IMR-90 (cell line): ENCODE measurements around the gene SMIM14. TPM values are rescaled to one million over a fixed set of nuclear protein-coding genes. Genes with fewer than 3 reads are reported as not detected.

ENCODE experiments used
- ATAC-seq: fragments of 200-7000 bp; cut with Tn5 transposase; 2 replicates; pipeline ENCODE4 v1.9.1; 2020; ENCODE audit warnings: low read depth, mild to moderate bottlenecking, moderate library complexity
- BruUV-seq: library from RNA; stranded (reverse); fragments of 400-500 nt; replicated peaks from 2 replicates; lab custom pipeline; 2021; lab: Mats Ljungman, UMichigan
- CTCF ChIA-PET: fragments of 300-600 bp; formaldehyde crosslinking; extraction: SDS; loops from one replicate; lab custom pipeline; 2021; ENCODE audit warnings: antibody characterized with exemption; lab: Yijun Ruan, JAX
- POLR2A ChIA-PET: fragments of 300-600 bp; sonication (Branson Sonifier 250); formaldehyde crosslinking; loops from one replicate; lab custom pipeline; 2022; ENCODE audit warnings: antibody characterized with exemption; ENCODE audit not compliant: unreplicated experiment; lab: Charles Lee
- DNase-seq: peaks from one replicate; pipeline ENCODE4 v3.0.0; 2013
- H2AFZ ChIP-seq: replicated peaks from 2 replicates; pipeline ENCODE3; 2013; ENCODE audit warnings: low read length, mild to moderate bottlenecking; ENCODE audit not compliant: poor library complexity
- H2AK5ac ChIP-seq: 2 replicates; pipeline ENCODE4 v1.6.1; 2013; ENCODE audit warnings: low read depth, low read length, inconsistent platforms
- H2AK9ac ChIP-seq: replicated peaks from 2 replicates; pipeline ENCODE3; 2013; ENCODE audit warnings: mild to moderate bottlenecking, low read depth, low read length, moderate library complexity; ENCODE audit not compliant: poor library complexity
- H2BK120ac ChIP-seq: 2 replicates; pipeline ENCODE4 v1.6.1; 2013; ENCODE audit warnings: low read depth, low read length, inconsistent platforms
- H2BK15ac ChIP-seq: 3 replicates; pipeline ENCODE4 v1.6.1; 2013; ENCODE audit warnings: low read depth, low read length, inconsistent platforms
- H2BK20ac ChIP-seq: 2 replicates; pipeline ENCODE4 v1.6.1; 2013; ENCODE audit warnings: low read depth, mild to moderate bottlenecking, inconsistent platforms, low read length, moderate library complexity
- H2BK5ac ChIP-seq: 2 replicates; pipeline ENCODE4 v1.6.1; 2013; ENCODE audit warnings: mild to moderate bottlenecking, low read depth, low read length, inconsistent platforms; ENCODE audit not compliant: poor library complexity, severe bottlenecking
- H3K14ac ChIP-seq: replicated peaks from 2 replicates; pipeline ENCODE4 v1.6.1; 2013; ENCODE audit warnings: low read depth, low read length, inconsistent platforms
- H3K18ac ChIP-seq: 2 replicates; pipeline ENCODE4 v1.6.1; 2013; ENCODE audit warnings: low read depth, low read length, control low read depth
- H3K23ac ChIP-seq: 2 replicates; pipeline ENCODE4 v1.6.1; 2013; ENCODE audit warnings: low read depth, low read length, inconsistent platforms
- H3K27ac ChIP-seq: 2 replicates; pipeline ENCODE4 v1.5.1; 2013; ENCODE audit warnings: mild to moderate bottlenecking, control low read depth, low read length; ENCODE audit not compliant: insufficient read depth
- H3K27me3 ChIP-seq: 2 replicates; pipeline ENCODE4 v1.6.1; 2013; ENCODE audit warnings: low read length; ENCODE audit not compliant: control insufficient read depth, insufficient read depth
- H3K36me3 ChIP-seq: 2 replicates; pipeline ENCODE4 v1.6.1; 2013; ENCODE audit warnings: low read length, mixed read lengths; ENCODE audit not compliant: control insufficient read depth, insufficient read depth
- H3K4ac ChIP-seq: 2 replicates; pipeline ENCODE4 v1.6.1; 2013; ENCODE audit warnings: low read depth, low read length, inconsistent platforms
- H3K4me1 ChIP-seq: 2 replicates; pipeline ENCODE4 v1.6.1; 2013; ENCODE audit warnings: low read length, mixed read lengths; ENCODE audit not compliant: control insufficient read depth, insufficient read depth
- H3K4me2 ChIP-seq: 2 replicates; pipeline ENCODE4 v1.6.1; 2013; ENCODE audit warnings: low read depth, mild to moderate bottlenecking, control low read depth, low read length, moderate library complexity
- H3K4me3 ChIP-seq: 2 replicates; pipeline ENCODE4 v1.5.1; 2013; ENCODE audit warnings: low read depth, mild to moderate bottlenecking, control low read depth, low read length, moderate library complexity; ENCODE audit not compliant: insufficient read depth
- H3K56ac ChIP-seq: 2 replicates; pipeline ENCODE4 v1.6.1; 2013; ENCODE audit warnings: low read length, inconsistent platforms; ENCODE audit not compliant: insufficient read depth; ENCODE audit errors: extremely low read depth
- H3K79me1 ChIP-seq, 2 experiments: 2 replicates each; pipeline ENCODE4 v1.6.1; 2013; ENCODE audit warnings: low read length in 2 of 2, inconsistent platforms in 1 of 2, low read depth in 1 of 2
- H3K9ac ChIP-seq: 2 replicates; pipeline ENCODE4 v1.6.1; 2013; ENCODE audit warnings: low read depth, low read length, control low read depth
- H3K9me1 ChIP-seq: 2 replicates; pipeline ENCODE4 v1.6.1; 2013; ENCODE audit warnings: low read length, inconsistent platforms; ENCODE audit not compliant: insufficient read depth
- H3K9me3 ChIP-seq: 2 replicates; pipeline ENCODE4 v1.6.1; 2013; ENCODE audit warnings: low read length; ENCODE audit not compliant: control insufficient read depth, insufficient read depth
- H4K20me1 ChIP-seq: 2 replicates; pipeline ENCODE4 v1.6.1; 2013; ENCODE audit warnings: low read length, inconsistent platforms; ENCODE audit not compliant: insufficient read depth
- H4K5ac ChIP-seq: 2 replicates; pipeline ENCODE4 v1.6.1; 2013; ENCODE audit warnings: mild to moderate bottlenecking, low read depth, low read length, control low read depth
- H4K8ac ChIP-seq, 2 experiments: 2 replicates each; pipeline ENCODE4 v1.6.1; 2013; ENCODE audit warnings: low read depth in 2 of 2, low read length in 2 of 2, control low read depth in 1 of 2, inconsistent platforms in 1 of 2
- H4K91ac ChIP-seq: 2 replicates; pipeline ENCODE4 v1.6.1; 2013; ENCODE audit warnings: low read depth, low read length, inconsistent platforms; ENCODE audit not compliant: insufficient read depth
- BHLHE40 ChIP-seq: fragments of 150-350 bp; IDR thresholded peaks from 2 replicates; pipeline ENCODE4 v1.6.1; 2016; ENCODE audit warnings: mild to moderate bottlenecking, low read depth, low read length
- CEBPB ChIP-seq: IDR thresholded peaks from 2 replicates; pipeline ENCODE4 v1.6.1; 2012; ENCODE audit warnings: low read depth, low read length, improper control_type of control experiment
- CHD1 ChIP-seq: IDR thresholded peaks from 2 replicates; pipeline ENCODE4 v1.6.1; 2012; ENCODE audit warnings: low read depth, low read length, improper control_type of control experiment
- FOS ChIP-seq: fragments of 150-350 bp; IDR thresholded peaks from 2 replicates; pipeline ENCODE4 v1.6.1; 2016; ENCODE audit warnings: low read depth, low read length
- MAFK ChIP-seq: IDR thresholded peaks from 2 replicates; pipeline ENCODE4 v1.6.1; 2012; ENCODE audit warnings: low read depth, low read length, improper control_type of control experiment
- MAZ ChIP-seq: IDR thresholded peaks from 2 replicates; pipeline ENCODE4 v1.6.1; 2012; ENCODE audit warnings: low read depth, mild to moderate bottlenecking, low read length, improper control_type of control experiment, moderate library complexity, borderline replicate concordance
- MXI1 ChIP-seq: IDR thresholded peaks from 2 replicates; pipeline ENCODE4 v1.6.1; 2012; ENCODE audit warnings: low read depth, mild to moderate bottlenecking, low read length, moderate library complexity, borderline replicate concordance
- NFE2L2 ChIP-seq: fragments of 150-350 bp; IDR thresholded peaks from 2 replicates; pipeline ENCODE4 v1.6.1; 2016; ENCODE audit warnings: low read depth, mild to moderate bottlenecking, low read length
- POLR2A ChIP-seq: IDR thresholded peaks from 2 replicates; pipeline ENCODE4 v1.6.1; 2012; ENCODE audit warnings: mild to moderate bottlenecking, low read depth, low read length
- RAD21 ChIP-seq: IDR thresholded peaks from 2 replicates; pipeline ENCODE4 v1.6.1; 2012; ENCODE audit warnings: low read length, improper control_type of control experiment
- RCOR1 ChIP-seq: IDR thresholded peaks from 2 replicates; pipeline ENCODE4 v1.6.1; 2012; ENCODE audit warnings: mild to moderate bottlenecking, low read length, improper control_type of control experiment; ENCODE audit not compliant: insufficient replicate concordance
- RFX5 ChIP-seq: IDR thresholded peaks from 2 replicates; pipeline ENCODE4 v1.8.0; 2012; ENCODE audit warnings: low read depth, mild to moderate bottlenecking, low read length, moderate library complexity
- SMC3 ChIP-seq: fragments of 150-350 bp; IDR thresholded peaks from 2 replicates; pipeline ENCODE4 v1.6.1; 2016; ENCODE audit warnings: low read depth, mild to moderate bottlenecking, antibody characterized with exemption, low read length, moderate library complexity
- dilution Hi-C: fragments of 300-500 bp; cut with HindIII; formaldehyde crosslinking; loops from one replicate; pipeline ENCODE4 v1.14.3; 2018; ENCODE audit warnings: low sequenced_read_pairs; ENCODE audit not compliant: unreplicated experiment
- in situ Hi-C: fragments of 300-500 bp; cut with MboI; formaldehyde crosslinking; loops from 3 replicates; pipeline ENCODE4 v1.14.3; 2019; ENCODE audit warnings: low sequenced_read_pairs, inconsistent platforms, mixed read lengths
- intact Hi-C: fragments of 100-400 bp; cut with micrococcal nuclease; formaldehyde crosslinking; loops from 2 replicates; pipeline ENCODE4 v1.10.0; 2022
- polyA plus RNA-seq, 3 experiments: library from polyadenylated mRNA; depleted of rRNA; stranded (reverse); fragments of >200 nt; gene quantifications; 2 replicates each; pipeline ENCODE4 v1.2.3, GENCODE V29; 2012; ENCODE audit warnings: low replicate concordance in 1 of 3
- total RNA-seq: library from RNA; depleted of rRNA; stranded (reverse); fragments of >200 nt; gene quantifications from 2 replicates; pipeline ENCODE4 v1.2.3, GENCODE V29; 2012
- TF ChIP-seq, protein P1 (sequence below): fragments of 150-350 bp; IDR thresholded peaks from 2 replicates; pipeline ENCODE4 v1.6.1; 2017; ENCODE audit warnings: mild to moderate bottlenecking, antibody characterized with exemption, low read length, low read depth
- TF ChIP-seq, protein P2 (sequence below): conservative IDR thresholded peaks from 2 replicates; pipeline ENCODE4 v1.5.1; 2012; ENCODE audit warnings: mild to moderate bottlenecking, low read depth, low read length, improper control_type of control experiment
- TF ChIP-seq, protein P3 (sequence below): fragments of 150-350 bp; IDR thresholded peaks from 2 replicates; pipeline ENCODE4 v1.6.1; 2016; ENCODE audit warnings: low read depth, mild to moderate bottlenecking, low read length, moderate library complexity, borderline replicate concordance

SMIM14 gene
- total and polyA plus RNA-seq, 2 of the 4 experiments (the other 2 are of a cell fraction) = 15.6 to 20.9 TPM

DNA sequence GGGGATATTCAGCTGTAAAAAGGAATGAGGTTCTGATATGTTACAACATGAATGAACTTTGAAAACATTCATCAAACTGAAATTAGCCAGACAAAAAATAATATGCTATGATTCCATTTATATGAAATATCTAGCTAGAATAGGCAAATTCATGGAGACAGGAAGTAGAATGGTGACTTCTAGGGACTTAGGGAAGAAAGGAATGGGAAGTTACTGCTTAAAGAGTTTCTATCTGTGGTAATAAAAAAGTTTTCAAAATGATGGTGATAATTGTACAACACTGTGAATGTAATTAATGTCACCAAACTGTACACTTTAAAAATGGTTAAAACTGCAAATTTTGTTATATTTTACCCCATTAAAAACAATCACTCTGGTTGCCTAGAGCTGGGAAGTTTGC, 30.2 kb downstream of the SMIM14 start:
- intact Hi-C loops = no loop called here
- no peak for TF ChIP-seq POLR2A
- TF ChIP-seq, protein P1, sequence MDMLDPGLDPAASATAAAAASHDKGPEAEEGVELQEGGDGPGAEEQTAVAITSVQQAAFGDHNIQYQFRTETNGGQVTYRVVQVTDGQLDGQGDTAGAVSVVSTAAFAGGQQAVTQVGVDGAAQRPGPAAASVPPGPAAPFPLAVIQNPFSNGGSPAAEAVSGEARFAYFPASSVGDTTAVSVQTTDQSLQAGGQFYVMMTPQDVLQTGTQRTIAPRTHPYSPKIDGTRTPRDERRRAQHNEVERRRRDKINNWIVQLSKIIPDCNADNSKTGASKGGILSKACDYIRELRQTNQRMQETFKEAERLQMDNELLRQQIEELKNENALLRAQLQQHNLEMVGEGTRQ = no peak
- TF ChIP-seq MAZ = no peak
- no peak for TF ChIP-seq RFX5
- no peak for TF ChIP-seq NFE2L2
- TF ChIP-seq, protein P2, sequence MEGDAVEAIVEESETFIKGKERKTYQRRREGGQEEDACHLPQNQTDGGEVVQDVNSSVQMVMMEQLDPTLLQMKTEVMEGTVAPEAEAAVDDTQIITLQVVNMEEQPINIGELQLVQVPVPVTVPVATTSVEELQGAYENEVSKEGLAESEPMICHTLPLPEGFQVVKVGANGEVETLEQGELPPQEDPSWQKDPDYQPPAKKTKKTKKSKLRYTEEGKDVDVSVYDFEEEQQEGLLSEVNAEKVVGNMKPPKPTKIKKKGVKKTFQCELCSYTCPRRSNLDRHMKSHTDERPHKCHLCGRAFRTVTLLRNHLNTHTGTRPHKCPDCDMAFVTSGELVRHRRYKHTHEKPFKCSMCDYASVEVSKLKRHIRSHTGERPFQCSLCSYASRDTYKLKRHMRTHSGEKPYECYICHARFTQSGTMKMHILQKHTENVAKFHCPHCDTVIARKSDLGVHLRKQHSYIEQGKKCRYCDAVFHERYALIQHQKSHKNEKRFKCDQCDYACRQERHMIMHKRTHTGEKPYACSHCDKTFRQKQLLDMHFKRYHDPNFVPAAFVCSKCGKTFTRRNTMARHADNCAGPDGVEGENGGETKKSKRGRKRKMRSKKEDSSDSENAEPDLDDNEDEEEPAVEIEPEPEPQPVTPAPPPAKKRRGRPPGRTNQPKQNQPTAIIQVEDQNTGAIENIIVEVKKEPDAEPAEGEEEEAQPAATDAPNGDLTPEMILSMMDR = no peak
- no peak for TF ChIP-seq CHD1
- no peak for TF ChIP-seq SMC3
- TF ChIP-seq RCOR1 = no peak
- no peak for TF ChIP-seq MAFK
- TF ChIP-seq BHLHE40 = no peak
- TF ChIP-seq RAD21 = no peak
- TF ChIP-seq, protein P3, sequence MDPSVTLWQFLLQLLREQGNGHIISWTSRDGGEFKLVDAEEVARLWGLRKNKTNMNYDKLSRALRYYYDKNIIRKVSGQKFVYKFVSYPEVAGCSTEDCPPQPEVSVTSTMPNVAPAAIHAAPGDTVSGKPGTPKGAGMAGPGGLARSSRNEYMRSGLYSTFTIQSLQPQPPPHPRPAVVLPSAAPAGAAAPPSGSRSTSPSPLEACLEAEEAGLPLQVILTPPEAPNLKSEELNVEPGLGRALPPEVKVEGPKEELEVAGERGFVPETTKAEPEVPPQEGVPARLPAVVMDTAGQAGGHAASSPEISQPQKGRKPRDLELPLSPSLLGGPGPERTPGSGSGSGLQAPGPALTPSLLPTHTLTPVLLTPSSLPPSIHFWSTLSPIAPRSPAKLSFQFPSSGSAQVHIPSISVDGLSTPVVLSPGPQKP = no peak
- no peak for TF ChIP-seq FOS
- TF ChIP-seq CEBPB = no peak
- no peak for TF ChIP-seq MXI1
- peaks cover 0 to 3% of the 10 kb centered on the region in 2 experiments; a peak in 2 of 4 replicates for H3K79me1 ChIP-seq

More for the DNA sequence above, 30.2 kb downstream of the SMIM14 start:
- Histone ChIP-seq H3K36me3 (peaks cover 8% of the 10 kb centered on the region), H3K56ac (no peak overlapping the region; the same call in 1 of the 2 replicates), H3K23ac (no peak overlapping the region), H2BK15ac (no peak overlapping the region), H3K9ac (no peak overlapping the region), H2BK120ac (no peak overlapping the region), H4K20me1 (peaks cover 6% of the 10 kb centered on the region), H3K4me2 (no peak overlapping the region), H3K9me1 (0 out of 2 replicates have a peak, but pooled peaks cover 2% of the 10 kb centered on the region), H3K18ac (no peak overlapping the region), H3K27me3 (no peaks in the 10 kb centered on the region; the same call in 1 of the 2 replicates), H3K14ac (no peak overlapping the region), H4K8ac (no peak overlapping the region), H3K9me3 (no peaks in the 10 kb centered on the region), H4K5ac (no peak overlapping the region), H3K27ac (no peak overlapping the region), H4K91ac (no peak overlapping the region), H2BK5ac (no peak overlapping the region), H3K4me3 (no peak overlapping the region), H2AK9ac (no peak overlapping the region), H3K4ac (no peak overlapping the region), H2BK20ac (no peak overlapping the region), H2AFZ (no peak overlapping the region), H2AK5ac (no peak overlapping the region), H3K4me1 (peaks cover 2% of the 10 kb centered on the region)
- in situ Hi-C loops = no loop called here
- BruUV-seq = no TSS peak
- no peak for DNase-seq
- no peak for ATAC-seq
- ChIA-PET CTCF (interaction anchor here (0.6 kb wide), 1 partner anchor 289 kb away, joined by 3 read pairs; no protein-coding TSS in a partner anchor), POLR2A (no interaction called here)
- dilution Hi-C loops = no loop called here
